Skin epidermis (tissue), 12 donors: ENCODE measurements around the gene CGRRF1.
A peak's percentile ranks its signal among the peaks of the same experiment; 100 is the strongest.

Experiments used
- H3K27ac ChIP-seq, 21 experiments: fragments of 200-600 bp; sonication (generic) in 11 of 21; one replicate each; pipeline ENCODE4 v1.5.0; 2020; ENCODE audit warnings: mild to moderate bottlenecking in 3 of 21, inconsistent platforms in 2 of 21, moderate library complexity in 2 of 21
- H3K4me3 ChIP-seq, 7 experiments: fragments of 200-600 bp; sonication (generic) in 2 of 7; one replicate each; pipeline ENCODE4 v1.5.0; 2020; ENCODE audit warnings: inconsistent platforms in 2 of 7, mild to moderate bottlenecking in 2 of 7, moderate library complexity in 1 of 7

Gene CGRRF1

GRCh38 chr14:54568821-54569595, 59.3 kb downstream of the CGRRF1 start:
- peak overlapping the region in 3 of 21 experiments; percentile 31 to 96 (median 95) for H3K27ac ChIP-seq
- H3K4me3 ChIP-seq = peak overlapping the region in 2 of 7 experiments; percentile 8 to 73

GRCh38 chr14:54570047-54570446, 60.3 kb downstream of the CGRRF1 start:
- Histone ChIP-seq H3K27ac (peak overlapping the region in 3 of 21 experiments; percentile 26 to 95 (median 31)), H3K4me3 (no peak overlapping the region)

GRCh38 chr14:54570631-54571415, 61.1 kb downstream of the CGRRF1 start:
- Histone ChIP-seq H3K4me3 (no peak overlapping the region), H3K27ac (peak overlapping the region in 2 of 21 experiments; percentile 26 to 95)

GRCh38 chr14:54572316-54572715, 62.6 kb downstream of the CGRRF1 start:
- H3K27ac ChIP-seq = no peak overlapping the region
- H3K4me3 ChIP-seq = no peak overlapping the region

GRCh38 chr14:54574528-54574927, 64.8 kb downstream of the CGRRF1 start:
- Histone ChIP-seq H3K4me3 (no peak overlapping the region), H3K27ac (no peak overlapping the region)

- H3K4me3 ChIP-seq = no peak overlapping the region
- H3K27ac ChIP-seq = no peak overlapping the region
These were observed 67.8 kb downstream of the CGRRF1 start for GRCh38 chr14:54577494-54577893.

GRCh38 chr14:54577977-54578376, 68.3 kb downstream of the CGRRF1 start:
- H3K27ac ChIP-seq = no peak overlapping the region
- H3K4me3 ChIP-seq = no peak overlapping the region

GRCh38 chr14:54579621-54580020, 69.9 kb downstream of the CGRRF1 start:
- no peak overlapping the region for H3K4me3 ChIP-seq
- no peak overlapping the region for H3K27ac ChIP-seq

GRCh38 chr14:54580933-54581332, 71.2 kb downstream of the CGRRF1 start:
- no peak overlapping the region for H3K4me3 ChIP-seq
- H3K27ac ChIP-seq = no peak overlapping the region

- Histone ChIP-seq H3K27ac (no peak overlapping the region), H3K4me3 (no peak overlapping the region)
These were observed 72.6 kb downstream of the CGRRF1 start for GRCh38 chr14:54582334-54582733.

GRCh38 chr14:54584097-54584496, 74.4 kb downstream of the CGRRF1 start:
- Histone ChIP-seq H3K27ac (no peak overlapping the region), H3K4me3 (no peak overlapping the region)

GRCh38 chr14:54585214-54585613, 75.5 kb downstream of the CGRRF1 start:
- no peak overlapping the region for H3K4me3 ChIP-seq
- no peak overlapping the region for H3K27ac ChIP-seq
